ENCODE results near the gene GCNT1. TPM values are rescaled to one million over a fixed set of nuclear protein-coding genes. Genes with fewer than 3 reads are reported as not detected.
"Not testable (repeated sequence)": the region's sequence is repeated elsewhere in the genome, so short reads cannot be mapped to it uniquely, and the experiment has no call there.

GCNT1 gene
- total RNA-seq, 2 experiments from 2014 or later, result 18.2 to 38.4 TPM

- POLR2A ChIA-PET, result interaction anchor here (0.5 to 2.0 kb wide), 2 partner anchors 12 to 71 kb away, joined by 3 to 6 read pairs; no protein-coding TSS in a partner anchor
- Histone ChIP-seq H4K20me1 (ENCODE audit: insufficient read depth, low read length) (no peaks in the 10 kb centered on the region), H3K4me3 (ENCODE audit: low read depth, low read length, poor library complexity, severe bottlenecking) (no peak overlapping the region), H3K4me2 (ENCODE audit: low read length) (no peak overlapping the region), H2AFZ (ENCODE audit: low read length) (no peak overlapping the region), H3K9me3 (ENCODE audit: low read length) (no peaks in the 10 kb centered on the region), H3K79me2 (ENCODE audit: insufficient read depth, low read depth, low read length) (no peaks in the 10 kb centered on the region), H3K27ac (ENCODE audit: low read depth, low read length, poor library complexity, severe bottlenecking) (no peak overlapping the region), H3K4me1 (ENCODE audit: insufficient read depth, low read length, poor library complexity, severe bottlenecking) (peaks cover 3% of the 10 kb centered on the region), H3K36me3 (ENCODE audit: insufficient read depth, low read length) (no peaks in the 10 kb centered on the region; the same call in 1 of the 2 replicates), H3K9me2 (ENCODE audit: insufficient read depth, low read length) (no peaks in the 10 kb centered on the region)
- CTCF ChIA-PET (ENCODE audit: unreplicated experiment), result no interaction called here
- DNase-seq (ENCODE audit: low spot score), result no peak
- intact Hi-C loops (cut with micrococcal nuclease; ENCODE audit: unreplicated experiment), result no loop called here
- TF ChIP-seq, protein P1, sequence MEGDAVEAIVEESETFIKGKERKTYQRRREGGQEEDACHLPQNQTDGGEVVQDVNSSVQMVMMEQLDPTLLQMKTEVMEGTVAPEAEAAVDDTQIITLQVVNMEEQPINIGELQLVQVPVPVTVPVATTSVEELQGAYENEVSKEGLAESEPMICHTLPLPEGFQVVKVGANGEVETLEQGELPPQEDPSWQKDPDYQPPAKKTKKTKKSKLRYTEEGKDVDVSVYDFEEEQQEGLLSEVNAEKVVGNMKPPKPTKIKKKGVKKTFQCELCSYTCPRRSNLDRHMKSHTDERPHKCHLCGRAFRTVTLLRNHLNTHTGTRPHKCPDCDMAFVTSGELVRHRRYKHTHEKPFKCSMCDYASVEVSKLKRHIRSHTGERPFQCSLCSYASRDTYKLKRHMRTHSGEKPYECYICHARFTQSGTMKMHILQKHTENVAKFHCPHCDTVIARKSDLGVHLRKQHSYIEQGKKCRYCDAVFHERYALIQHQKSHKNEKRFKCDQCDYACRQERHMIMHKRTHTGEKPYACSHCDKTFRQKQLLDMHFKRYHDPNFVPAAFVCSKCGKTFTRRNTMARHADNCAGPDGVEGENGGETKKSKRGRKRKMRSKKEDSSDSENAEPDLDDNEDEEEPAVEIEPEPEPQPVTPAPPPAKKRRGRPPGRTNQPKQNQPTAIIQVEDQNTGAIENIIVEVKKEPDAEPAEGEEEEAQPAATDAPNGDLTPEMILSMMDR (conservative IDR thresholded peaks at IDR 0.05; ENCODE audit: low read length), result no peak
- TF ChIP-seq EZH2phosphoT487 (IDR thresholded peaks at IDR 0.05; ENCODE audit: borderline replicate concordance, low read depth, low read length), result no peak
- BruUV-seq (replicated peaks), result no TSS peak
Observed at GRCh38 chr9:76521906-76522305, 62.9 kb downstream of the GCNT1 start.

DNA sequence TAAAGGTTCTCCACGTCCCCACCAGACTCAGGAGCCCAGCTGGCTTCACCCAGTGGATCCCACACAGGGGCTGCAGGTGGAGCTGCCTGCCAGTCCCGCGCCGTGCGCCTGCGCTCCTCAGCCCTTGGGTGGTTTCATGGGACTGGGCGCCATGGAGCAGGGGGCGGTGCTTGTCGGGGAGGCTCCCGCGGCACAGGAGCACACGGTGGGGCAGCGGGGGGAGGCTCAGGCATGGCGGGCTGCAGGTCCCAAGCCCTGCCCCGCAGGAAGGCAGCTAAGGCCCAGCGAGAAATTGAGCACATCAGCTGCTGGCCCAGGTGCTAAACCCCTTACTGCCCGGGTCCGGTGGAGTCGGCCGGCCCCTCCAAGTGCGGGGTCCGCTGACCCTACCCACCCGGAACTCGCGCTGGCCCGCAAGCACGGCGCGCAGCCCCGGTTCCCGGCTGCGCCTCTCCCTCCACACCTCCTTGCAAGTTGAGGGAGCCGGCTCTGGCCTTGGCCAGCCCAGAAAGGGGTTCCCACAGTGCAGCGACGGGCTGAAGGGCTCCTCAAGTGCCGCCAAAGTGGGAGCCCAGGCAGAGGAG, 64.7 kb downstream of the GCNT1 start:
- H3K9me3 ChIP-seq (ENCODE audit: low read length); H4K20me1 ChIP-seq (ENCODE audit: insufficient read depth, low read length); intact Hi-C loops (cut with micrococcal nuclease; ENCODE audit: unreplicated experiment); CTCF ChIA-PET (ENCODE audit: unreplicated experiment); H2AFZ ChIP-seq (ENCODE audit: low read length); H3K4me2 ChIP-seq (ENCODE audit: low read length); H3K36me3 ChIP-seq (ENCODE audit: insufficient read depth, low read length); H3K27ac ChIP-seq (ENCODE audit: low read depth, low read length, poor library complexity, severe bottlenecking); BruUV-seq (replicated peaks); H3K4me3 ChIP-seq (ENCODE audit: low read depth, low read length, poor library complexity, severe bottlenecking); H3K4me1 ChIP-seq (ENCODE audit: insufficient read depth, low read length, poor library complexity, severe bottlenecking); H3K79me2 ChIP-seq (ENCODE audit: insufficient read depth, low read depth, low read length); H3K9me2 ChIP-seq (ENCODE audit: insufficient read depth, low read length); DNase-seq (ENCODE audit: low spot score): not testable (repeated sequence)
- POLR2A ChIA-PET, result interaction anchor here (1.6 to 2.0 kb wide), 2 partner anchors 10 to 31 kb away, joined by 3 to 6 read pairs; no protein-coding TSS in a partner anchor

- Histone ChIP-seq H3K9me2 (ENCODE audit: insufficient read depth, low read length) (no peaks in the 10 kb centered on the region), H4K20me1 (ENCODE audit: insufficient read depth, low read length) (no peaks in the 10 kb centered on the region), H3K36me3 (ENCODE audit: insufficient read depth, low read length) (no peaks in the 10 kb centered on the region; the same call in 1 of the 2 replicates), H3K4me2 (ENCODE audit: low read length) (no peak overlapping the region), H3K79me2 (ENCODE audit: insufficient read depth, low read depth, low read length) (no peaks in the 10 kb centered on the region), H3K4me3 (ENCODE audit: low read depth, low read length, poor library complexity, severe bottlenecking) (no peak overlapping the region), H3K4me1 (ENCODE audit: insufficient read depth, low read length, poor library complexity, severe bottlenecking) (peaks cover 3% of the 10 kb centered on the region), H3K27ac (ENCODE audit: low read depth, low read length, poor library complexity, severe bottlenecking) (no peak overlapping the region), H3K9me3 (ENCODE audit: low read length) (no peaks in the 10 kb centered on the region; the same call in 1 of the 2 replicates), H2AFZ (ENCODE audit: low read length) (no peak overlapping the region)
- ChIA-PET POLR2A (interaction anchor here (1.0 to 1.4 kb wide), 3 partner anchors 9 to 103 kb away, joined by 3 read pairs; no protein-coding TSS in a partner anchor), CTCF (ENCODE audit: unreplicated experiment) (no interaction called here)
- intact Hi-C loops (cut with micrococcal nuclease; ENCODE audit: unreplicated experiment), result no loop called here
- peak; percentile 29 for DNase-seq (ENCODE audit: low spot score)
- TF ChIP-seq EZH2phosphoT487 (IDR thresholded peaks at IDR 0.05; ENCODE audit: borderline replicate concordance, low read depth, low read length), result no peak
- TF ChIP-seq, protein P1 (conservative IDR thresholded peaks at IDR 0.05; ENCODE audit: low read length), result no peak
- BruUV-seq (replicated peaks), result no TSS peak
Observed at GRCh38 chr9:76525196-76525595, 66.2 kb downstream of the GCNT1 start.
